Omental fat pad (tissue), 4 donors: ENCODE measurements around the gene TANC1. TPM values are rescaled to one million over a fixed set of nuclear protein-coding genes. Genes with fewer than 3 reads are reported as not detected.

Source experiments
- ATAC-seq: fragments of 150-250 bp; one replicate; pipeline ENCODE4 v1.9.1; 2016; ENCODE audit warnings: mild to moderate bottlenecking, moderate library complexity; ENCODE audit not compliant: low FRiP score
- DNase-seq: peaks from one replicate; pipeline ENCODE4 v3.0.0-alpha.2; 2019; ENCODE audit warnings: low spot score
- CTCF ChIP-seq, 3 donors: fragments of 450-650 bp; IDR thresholded peaks; one replicate each; pipeline ENCODE4 v1.5.1; 2016 to 2017; ENCODE audit warnings: antibody characterized with exemption in 3 of 3, mild to moderate bottlenecking in 3 of 3, moderate library complexity in 2 of 3
- total RNA-seq, 4 donors: library from RNA; depleted of rRNA; stranded (reverse); fragments of >200 nt; gene quantifications; one replicate each; pipeline ENCODE4 v1.1.0, GENCODE V29; 2016

Gene TANC1
- total RNA-seq, 4 donors from 2014 or later: 26.4 to 72.5 (median 34.9) TPM

- ATAC-seq (no peak), DNase-seq (no peak)
- TF ChIP-seq CTCF (IDR thresholded peaks at IDR 0.05): no peak
These were observed 264.2 kb downstream of the TANC1 start for GRCh38 chr2:159232456-159233170.

GRCh38 chr2:159234868-159235267 lies 266.4 kb downstream of the TANC1 start:
- DNase-seq: no peak
- no peak for TF ChIP-seq CTCF (IDR thresholded peaks at IDR 0.05)
- no peak for ATAC-seq

- ATAC-seq (no peak), DNase-seq (no peak)
- TF ChIP-seq CTCF (IDR thresholded peaks at IDR 0.05): no peak
These were observed 275.1 kb downstream of the TANC1 start for GRCh38 chr2:159243529-159243928.

- DNase-seq (no peak), ATAC-seq (no peak)
- TF ChIP-seq CTCF (IDR thresholded peaks at IDR 0.05): no peak
These were observed 278.0 kb downstream of the TANC1 start for GRCh38 chr2:159246325-159246988.

GRCh38 chr2:159249990-159250715 lies 281.7 kb downstream of the TANC1 start:
- no peak for DNase-seq

More at GRCh38 chr2:159249990-159250715, 281.7 kb downstream of the TANC1 start:
- no peak for ATAC-seq
- no peak for TF ChIP-seq CTCF (IDR thresholded peaks at IDR 0.05)
